Loucy (cell line): ENCODE data around the gene DCAF6.

Experiments
- H2AFZ ChIP-seq: fragments of 200-600 bp; sonication (generic); 2 replicates; pipeline ENCODE4 v1.6.0; 2016; ENCODE audit warnings: antibody characterized with exemption, mild to moderate bottlenecking, low read length, moderate library complexity
- H3F3A ChIP-seq: fragments of 200-600 bp; 2 replicates; pipeline ENCODE4 v1.6.0; 2016; ENCODE audit warnings: antibody characterized with exemption, low read depth, mild to moderate bottlenecking
- H3K27me3 ChIP-seq: fragments of 200-600 bp; sonication (generic); 2 replicates; pipeline ENCODE4 v1.6.1; 2014; ENCODE audit warnings: low read length, mild to moderate bottlenecking; ENCODE audit not compliant: insufficient read depth, poor library complexity, severe bottlenecking
- H3K36me3 ChIP-seq: fragments of 200-600 bp; sonication (generic); 2 replicates; pipeline ENCODE4 v1.6.1; 2016; ENCODE audit warnings: low read length; ENCODE audit not compliant: insufficient read depth
- H3K4me1 ChIP-seq: fragments of 200-600 bp; sonication (generic); 2 replicates; pipeline ENCODE4 v1.5.1; 2014; ENCODE audit warnings: low read length, mild to moderate bottlenecking; ENCODE audit not compliant: insufficient read depth, poor library complexity, severe bottlenecking
- H3K4me2 ChIP-seq: fragments of 200-600 bp; sonication (generic); 2 replicates; pipeline ENCODE4 v1.6.0; 2014; ENCODE audit warnings: antibody characterized with exemption, low read length, low read depth, mild to moderate bottlenecking; ENCODE audit not compliant: poor library complexity, severe bottlenecking
- H3K4me3 ChIP-seq: fragments of 200-600 bp; sonication (generic); 2 replicates; pipeline ENCODE4 v1.5.1; 2014; ENCODE audit warnings: low read length, mild to moderate bottlenecking, mixed read lengths; ENCODE audit not compliant: poor library complexity, severe bottlenecking
- H3K79me2 ChIP-seq: fragments of 200-600 bp; sonication (generic); 2 replicates; pipeline ENCODE4 v1.6.1; 2014; ENCODE audit warnings: low read length; ENCODE audit not compliant: insufficient read depth
- H3K9ac ChIP-seq: fragments of 200-600 bp; sonication (generic); 2 replicates; pipeline ENCODE4 v1.6.0; 2014; ENCODE audit warnings: mild to moderate bottlenecking, low read depth, low read length, moderate library complexity; ENCODE audit not compliant: poor library complexity, severe bottlenecking
- H3K9me2 ChIP-seq: fragments of 200-600 bp; sonication (generic); replicated peaks from 2 replicates; pipeline ENCODE4 v1.6.1; 2016; ENCODE audit warnings: low read depth, low read length, mixed read lengths
- H3K9me3 ChIP-seq: fragments of 200-600 bp; sonication (generic); 2 replicates; pipeline ENCODE4 v1.6.1; 2014; ENCODE audit warnings: mild to moderate bottlenecking, antibody characterized with exemption, low read length, low read depth; ENCODE audit not compliant: insufficient read depth
- H4K20me1 ChIP-seq: fragments of 200-600 bp; sonication (generic); 2 replicates; pipeline ENCODE4 v1.6.0; 2014; ENCODE audit warnings: antibody characterized with exemption, low read length, mild to moderate bottlenecking; ENCODE audit not compliant: insufficient read depth, poor library complexity, severe bottlenecking
- CTCF ChIP-seq: fragments of 200-600 bp; sonication (generic); conservative IDR thresholded peaks from 2 replicates; pipeline ENCODE4 v1.5.1; 2014; ENCODE audit warnings: mild to moderate bottlenecking, antibody characterized with exemption, low read length
- EZH2phosphoT487 ChIP-seq: fragments of 200-600 bp; IDR thresholded peaks from 2 replicates; pipeline ENCODE4 v1.6.1; 2018; ENCODE audit warnings: antibody characterized with exemption, mild to moderate bottlenecking, moderate library complexity, borderline replicate concordance

The DCAF6 gene

GRCh38 chr1:168104535-168104934, 168.1 kb downstream of the DCAF6 start:
- H3K9me3 ChIP-seq, result no peaks in the 10 kb centered on the region
- no peaks in the 10 kb centered on the region for H3K27me3 ChIP-seq
- H4K20me1 ChIP-seq, result no peaks in the 10 kb centered on the region
- H3K36me3 ChIP-seq, result no peaks in the 10 kb centered on the region
- H3K79me2 ChIP-seq, result no peaks in the 10 kb centered on the region
- no peaks in the 10 kb centered on the region for H3K4me1 ChIP-seq
- no peak overlapping the region for H2AFZ ChIP-seq
- H3K9me2 ChIP-seq, result no peaks in the 10 kb centered on the region
- no peak for TF ChIP-seq EZH2phosphoT487
- no peak for TF ChIP-seq CTCF
- no peak overlapping the region for H3K4me2 ChIP-seq
- no peaks in the 10 kb centered on the region for H3F3A ChIP-seq
- no peak overlapping the region for H3K9ac ChIP-seq
- no peak overlapping the region for H3K4me3 ChIP-seq

GRCh38 chr1:168105846-168106245, 169.4 kb downstream of the DCAF6 start:
- Histone ChIP-seq H3K9ac (no peak overlapping the region), H3F3A (no peaks in the 10 kb centered on the region), H3K4me1 (no peaks in the 10 kb centered on the region), H3K79me2 (no peaks in the 10 kb centered on the region), H2AFZ (no peak overlapping the region), H3K9me3 (no peaks in the 10 kb centered on the region), H4K20me1 (no peaks in the 10 kb centered on the region), H3K9me2 (no peaks in the 10 kb centered on the region), H3K4me3 (no peak overlapping the region), H3K4me2 (no peak overlapping the region), H3K27me3 (no peaks in the 10 kb centered on the region), H3K36me3 (no peaks in the 10 kb centered on the region)
- TF ChIP-seq CTCF, result no peak
- no peak for TF ChIP-seq EZH2phosphoT487

- Histone ChIP-seq H3K79me2 (no peaks in the 10 kb centered on the region), H2AFZ (no peak overlapping the region), H3K9ac (no peak overlapping the region), H3K9me3 (no peaks in the 10 kb centered on the region), H3F3A (no peaks in the 10 kb centered on the region), H3K36me3 (no peaks in the 10 kb centered on the region), H3K4me3 (no peak overlapping the region), H3K4me1 (no peaks in the 10 kb centered on the region), H3K9me2 (no peaks in the 10 kb centered on the region), H3K27me3 (no peaks in the 10 kb centered on the region), H4K20me1 (no peaks in the 10 kb centered on the region), H3K4me2 (no peak overlapping the region)
- TF ChIP-seq EZH2phosphoT487 (no peak), CTCF (no peak)
Observed at GRCh38 chr1:168106274-168106673, 169.8 kb downstream of the DCAF6 start.
